SK-N-MC (cell line): ENCODE data around the gene LCE1A.

ENCODE experiments used
- DNase-seq: peaks from one replicate; pipeline ENCODE4 v3.0.0-alpha.2; 2011; ENCODE audit warnings: low read depth, low spot score
- H3K27ac ChIP-seq: fragments of 200-600 bp; sonication (generic); 2 replicates; pipeline ENCODE4 v1.5.1; 2016; ENCODE audit warnings: mixed run types
- H3K36me3 ChIP-seq: fragments of 200-600 bp; sonication (generic); 2 replicates; pipeline ENCODE4 v1.6.1; 2017; ENCODE audit warnings: antibody characterized with exemption, low read length, mixed read lengths; ENCODE audit not compliant: insufficient read depth
- H3K4me3 ChIP-seq: fragments of 200-600 bp; sonication (generic); 2 replicates; pipeline ENCODE4 v1.5.1; 2016
- H3K9ac ChIP-seq: fragments of 200-600 bp; sonication (generic); 2 replicates; pipeline ENCODE4 v1.8.0; 2017; ENCODE audit warnings: mixed run types, mixed read lengths; ENCODE audit not compliant: insufficient read length
- H3K9me3 ChIP-seq: fragments of 200-600 bp; sonication (generic); 2 replicates; pipeline ENCODE4 v1.6.1; 2017; ENCODE audit warnings: low read depth, mild to moderate bottlenecking, antibody characterized with exemption, low read length, moderate library complexity, mixed read lengths
- EZH2 ChIP-seq: fragments of 200-600 bp; sonication (generic); IDR thresholded peaks from one replicate; pipeline ENCODE4 v1.6.1; 2017; ENCODE audit warnings: antibody characterized with exemption
- FOXP2 ChIP-seq: optimal IDR thresholded peaks from 2 replicates; pipeline ENCODE3; 2011; ENCODE audit warnings: mild to moderate bottlenecking, moderate library complexity; ENCODE audit not compliant: insufficient read depth; ENCODE audit errors: extremely low read length, control extremely low read depth
- POLR2AphosphoS5 ChIP-seq: IDR thresholded peaks from 2 replicates; pipeline ENCODE4 v1.6.1; 2012; ENCODE audit warnings: mild to moderate bottlenecking, low read depth, low read length, borderline replicate concordance

Gene LCE1A

GRCh38 chr1:152817309-152817708 lies 10.0 kb upstream of the LCE1A start:
- no peak overlapping the region for H3K27ac ChIP-seq
- H3K9ac ChIP-seq, result no peak overlapping the region
- no peak overlapping the region for H3K4me3 ChIP-seq
- TF ChIP-seq POLR2AphosphoS5 (no peak), EZH2 (no peak), FOXP2 (no peak)
- no peak for DNase-seq
- no peaks in the 10 kb centered on the region for H3K36me3 ChIP-seq
- H3K9me3 ChIP-seq, result no peaks in the 10 kb centered on the region

GRCh38 chr1:152823294-152823693 lies 4.0 kb upstream of the LCE1A start:
- no peak overlapping the region for H3K27ac ChIP-seq
- no peak for DNase-seq
- H3K9ac ChIP-seq, result no peak overlapping the region
- H3K9me3 ChIP-seq, result no peaks in the 10 kb centered on the region
- no peak for TF ChIP-seq EZH2
- H3K4me3 ChIP-seq, result no peak overlapping the region
- no peaks in the 10 kb centered on the region for H3K36me3 ChIP-seq

- no peaks in the 10 kb centered on the region for H3K9me3 ChIP-seq
- TF ChIP-seq EZH2, result no peak
- no peak for TF ChIP-seq POLR2AphosphoS5
- no peak for TF ChIP-seq FOXP2
- H3K9ac ChIP-seq, result no peak overlapping the region
- no peak overlapping the region for H3K27ac ChIP-seq
- DNase-seq, result no peak
- H3K4me3 ChIP-seq, result no peak overlapping the region
- H3K36me3 ChIP-seq, result no peaks in the 10 kb centered on the region
These were observed 2.3 kb upstream of the LCE1A start for GRCh38 chr1:152824964-152825363.

GRCh38 chr1:152836870-152837269 lies 9.6 kb downstream of the LCE1A start:
- TF ChIP-seq FOXP2, result no peak
- TF ChIP-seq EZH2, result no peak
- no peak for TF ChIP-seq POLR2AphosphoS5
- no peak overlapping the region for H3K27ac ChIP-seq
- H3K9ac ChIP-seq, result no peak overlapping the region
- H3K9me3 ChIP-seq, result no peaks in the 10 kb centered on the region
- H3K4me3 ChIP-seq, result no peak overlapping the region
- H3K36me3 ChIP-seq, result no peaks in the 10 kb centered on the region
- DNase-seq, result no peak

GRCh38 chr1:152842556-152842955 lies 15.3 kb downstream of the LCE1A start, which contains the start of gene LCE6A:
TSS of gene LCE6A (plus strand) at chr1:152842856. CDS start at chr1:152843521, 665 bp downstream.
- Histone ChIP-seq H3K36me3 (no peaks in the 10 kb centered on the region), H3K27ac (no peak within 1 kb of the TSS), H3K9me3 (no peaks in the 10 kb centered on the region), H3K4me3 (no peak within 1 kb of the TSS), H3K9ac (no peak within 1 kb of the TSS)
- DNase-seq, result no peak
- TF ChIP-seq POLR2AphosphoS5 (no peak), FOXP2 (no peak), EZH2 (no peak)

- TF ChIP-seq EZH2 (no peak), FOXP2 (no peak), POLR2AphosphoS5 (no peak)
- Histone ChIP-seq H3K36me3 (no peaks in the 10 kb centered on the region), H3K9me3 (no peaks in the 10 kb centered on the region), H3K4me3 (no peak overlapping the region), H3K27ac (no peak overlapping the region), H3K9ac (no peak overlapping the region)
- no peak for DNase-seq
These were observed 28.4 kb downstream of the LCE1A start for GRCh38 chr1:152855661-152856060.

- Histone ChIP-seq H3K9ac (no peak overlapping the region), H3K9me3 (no peaks in the 10 kb centered on the region), H3K27ac (no peak overlapping the region), H3K36me3 (no peaks in the 10 kb centered on the region), H3K4me3 (no peak overlapping the region)
- no peak for DNase-seq
- TF ChIP-seq POLR2AphosphoS5 (no peak), FOXP2 (no peak), EZH2 (no peak)
These were observed 30.8 kb downstream of the LCE1A start for GRCh38 chr1:152858062-152858461.

- no peaks in the 10 kb centered on the region for H3K36me3 ChIP-seq
- no peak for DNase-seq
- no peak within 1 kb of the TSS for H3K27ac ChIP-seq
- no peak within 1 kb of the TSS for H3K4me3 ChIP-seq
- no peaks in the 10 kb centered on the region for H3K9me3 ChIP-seq
- no peak for TF ChIP-seq POLR2AphosphoS5
- no peak for TF ChIP-seq FOXP2
- TF ChIP-seq EZH2, result no peak
- H3K9ac ChIP-seq, result no peak within 1 kb of the TSS
These were observed 32.4 kb downstream of the LCE1A start, which contains the start of gene LCE7A for GRCh38 chr1:152859696-152860095. TSS of gene LCE7A (plus strand) at chr1:152859996. CDS start at chr1:152860698, 702 bp downstream.

GRCh38 chr1:152860129-152860528 lies 32.9 kb downstream of the LCE1A start:
- Histone ChIP-seq H3K27ac (no peak overlapping the region), H3K36me3 (no peaks in the 10 kb centered on the region), H3K9ac (no peak overlapping the region), H3K4me3 (no peak overlapping the region), H3K9me3 (no peaks in the 10 kb centered on the region)
- DNase-seq, result no peak
- TF ChIP-seq EZH2 (no peak), POLR2AphosphoS5 (no peak), FOXP2 (no peak)
